GM12878 (cell line): ENCODE results near the gene CELSR1.

Source experiments
- BHLHE40 ChIP-seq, 2 experiments: fragments of 450-650 bp in 1 of 2; IDR thresholded peaks; 2 replicates each; pipeline ENCODE4 v1.6.1; 2011 to 2017; ENCODE audit warnings: low read depth in 2 of 2, borderline replicate concordance in 1 of 2, improper control_type of control experiment in 1 of 2, low read length in 1 of 2, mild to moderate bottlenecking in 1 of 2
- CTCF ChIP-seq, 3 experiments: IDR thresholded peaks in 2 of 3; conservative IDR thresholded peaks in 1 of 3; 2 replicates each; pipeline ENCODE4 v1.5.1; 2011; ENCODE audit warnings: low read depth in 3 of 3, low read length in 3 of 3, mild to moderate bottlenecking in 3 of 3, control low read depth in 2 of 3, moderate library complexity in 2 of 3, inconsistent platforms in 1 of 3, mixed read lengths in 1 of 3; ENCODE audit not compliant: control insufficient read depth in 2 of 3, insufficient read depth in 1 of 3; ENCODE audit errors: extremely low read depth in 1 of 3
- ELK1 ChIP-seq: IDR thresholded peaks from 2 replicates; pipeline ENCODE4 v1.6.1; 2012; ENCODE audit warnings: low read depth, low read length, improper control_type of control experiment
- HDAC2 ChIP-seq: fragments of 200-600 bp; sonication (generic); IDR thresholded peaks from 2 replicates; pipeline ENCODE4 v1.6.1; 2017
- LARP7 ChIP-seq: fragments of 450-650 bp; IDR thresholded peaks from 2 replicates; pipeline ENCODE4 v1.6.1; 2017; ENCODE audit warnings: mild to moderate bottlenecking
- MYC ChIP-seq: IDR thresholded peaks from 2 replicates; pipeline ENCODE4 v1.6.1; 2011; ENCODE audit warnings: mild to moderate bottlenecking, low read length, moderate library complexity, inconsistent platforms; ENCODE audit not compliant: insufficient read depth, insufficient replicate concordance, insufficient read length, severe bottlenecking
- POLR2A ChIP-seq: IDR thresholded peaks from 2 replicates; pipeline ENCODE4 v1.6.1; 2011; ENCODE audit warnings: low read depth, mild to moderate bottlenecking, low read length
- SMC3 ChIP-seq: IDR thresholded peaks from 2 replicates; pipeline ENCODE4 v1.6.1; 2011; ENCODE audit warnings: low read length, improper control_type of control experiment, borderline replicate concordance
- SUZ12 ChIP-seq: fragments of 200-600 bp; sonication (generic); IDR thresholded peaks from one replicate; pipeline ENCODE4 v1.6.1; 2018; ENCODE audit warnings: antibody characterized with exemption, mild to moderate bottlenecking; ENCODE audit not compliant: unreplicated experiment
- TAF1 ChIP-seq: IDR thresholded peaks from 2 replicates; pipeline ENCODE4 v1.6.1; 2011; ENCODE audit warnings: mild to moderate bottlenecking, low read depth, low read length, borderline replicate concordance
- YBX1 ChIP-seq: fragments of 450-650 bp; IDR thresholded peaks from 2 replicates; pipeline ENCODE4 v1.6.1; 2016; ENCODE audit warnings: antibody characterized with exemption
- YY1 ChIP-seq: IDR thresholded peaks from 2 replicates; pipeline ENCODE4 v1.6.1; 2011; ENCODE audit warnings: low read depth, mild to moderate bottlenecking, low read length

GRCh38 chr22:46439111-46439510 lies 98.3 kb downstream of the CELSR1 start:
- TF ChIP-seq CTCF (IDR thresholded peaks at IDR 0.05 in 2 of 3, conservative IDR thresholded peaks at IDR 0.05 in 1 of 3; ENCODE audit: control insufficient read depth in 2 of 3, extremely low read depth in 1 of 3, insufficient read depth in 1 of 3, low read depth in 3 of 3, low read length in 3 of 3) (no peak), BHLHE40 (IDR thresholded peaks at IDR 0.05; ENCODE audit: borderline replicate concordance in 1 of 2, low read depth in 2 of 2, low read length in 1 of 2) (no peak), MYC (no peak), YY1 (no peak), ELK1 (no peak), SMC3 (no peak), TAF1 (no peak), POLR2A (no peak), YBX1 (no peak), HDAC2 (no peak), LARP7 (no peak), SUZ12 (no peak)
